ENCODE measurements around the gene BTBD9.

GRCh38 chr6:38567436-38567835 is 72.3 kb downstream of the BTBD9 start:
- no peak for TF ChIP-seq YY1 (IDR thresholded peaks at IDR 0.05; ENCODE audit: insufficient read depth, insufficient read length)
- TF ChIP-seq ZNF274 (IDR thresholded peaks at IDR 0.05; ENCODE audit: low read depth, low read length) = no peak
- TF ChIP-seq SUZ12 (IDR thresholded peaks at IDR 0.05; ENCODE audit: extremely low read depth, insufficient read depth, insufficient read length) = no peak

All from NT2/D1 (cell line).